T47D (cell line): Measurements from ENCODE around the gene DGKH.

Experiments
- DNase-seq, 2 experiments: peaks; one replicate each; pipeline versions ENCODE4 v3.0.0 to v3.0.0-alpha.2; 2011 to 2012; ENCODE audit warnings: low read depth in 1 of 2, low spot score in 1 of 2
- JUND ChIP-seq: IDR thresholded peaks from 2 replicates; pipeline ENCODE4 v1.6.1; 2012; ENCODE audit warnings: low read depth
- in situ Hi-C: cut with HindIII; loops from 2 replicates; pipeline ENCODE4 v1.10.0; 2016; ENCODE audit warnings: low sequenced_read_pairs, low pct_unique_long_range_greater_than_20kb

Gene DGKH

DNA sequence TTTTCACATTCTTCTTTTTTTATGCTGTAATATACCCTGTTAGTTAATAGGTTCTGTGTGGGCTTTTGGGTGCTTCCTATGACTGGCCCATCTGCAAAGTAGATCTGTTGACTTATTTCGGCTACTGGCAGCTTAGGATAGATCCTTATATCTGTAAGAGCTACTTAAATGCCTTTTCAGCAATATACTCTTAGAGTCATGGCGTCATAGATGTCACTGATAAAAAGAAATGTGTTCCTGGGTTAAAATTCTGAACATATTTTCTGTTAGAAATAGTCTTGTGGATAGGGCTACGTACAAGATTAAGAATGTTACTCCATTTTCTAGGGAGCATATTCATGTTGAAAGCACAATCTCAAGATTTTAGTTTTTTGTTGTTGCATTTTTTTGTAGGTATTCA, 228.2 kb downstream of the DGKH start:
- in situ Hi-C loops, result no loop called here
- no peak for DNase-seq
- TF ChIP-seq JUND, result no peak

DNA sequence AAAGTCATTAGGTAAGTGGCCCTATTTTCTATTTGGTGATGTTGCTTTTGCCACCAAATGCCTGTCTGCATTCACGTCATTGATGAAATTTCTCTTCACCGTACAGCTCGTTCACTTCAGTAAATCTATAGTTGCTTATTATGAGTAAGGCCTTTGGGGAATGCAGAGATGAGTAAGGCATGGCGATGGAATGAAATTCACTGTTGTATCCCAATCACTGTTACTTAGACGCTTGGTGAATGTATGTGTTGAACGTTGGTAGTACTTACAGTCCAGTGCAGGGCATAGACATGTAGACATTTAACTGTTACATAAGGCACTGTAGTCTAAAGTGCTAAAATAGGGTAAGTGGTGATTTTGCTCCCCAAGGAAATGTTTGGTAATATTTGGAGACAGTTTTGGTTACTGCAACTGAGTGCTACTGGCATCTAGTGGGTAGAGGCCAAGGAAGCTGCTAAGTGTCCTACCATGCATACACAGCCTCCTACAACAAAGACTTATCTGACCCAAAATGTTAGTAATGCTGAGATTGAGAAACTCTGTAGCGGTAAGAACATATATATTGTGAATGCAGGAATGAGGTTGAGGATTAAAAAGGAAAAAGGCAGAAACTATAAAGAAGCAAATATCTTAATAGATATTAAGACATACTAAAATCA, 229.3 kb downstream of the DGKH start:
- no peak for TF ChIP-seq JUND
- no peak for DNase-seq
- in situ Hi-C loops, result no loop called here

DNA sequence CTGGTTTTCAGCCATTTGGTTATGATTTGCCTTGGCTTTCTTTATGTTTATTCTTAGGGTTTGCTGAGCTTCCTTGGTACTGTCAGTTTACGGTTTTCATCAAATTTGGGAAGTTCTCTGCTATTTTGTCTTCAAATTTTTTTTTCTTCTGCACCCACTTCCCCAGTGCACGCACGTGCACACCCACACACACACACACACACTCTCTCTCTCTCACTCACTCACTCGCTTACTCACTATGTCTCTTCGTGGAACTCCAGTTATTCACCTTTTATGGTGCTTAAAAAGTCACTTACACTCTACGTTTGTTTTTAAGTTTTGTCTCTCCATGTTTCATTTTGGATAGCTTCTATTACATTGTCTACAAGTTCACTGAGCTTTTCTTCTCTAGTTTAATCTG, 230.6 kb downstream of the DGKH start:
- TF ChIP-seq JUND, result no peak
- in situ Hi-C loops, result no loop called here
- DNase-seq, result no peak

DNA sequence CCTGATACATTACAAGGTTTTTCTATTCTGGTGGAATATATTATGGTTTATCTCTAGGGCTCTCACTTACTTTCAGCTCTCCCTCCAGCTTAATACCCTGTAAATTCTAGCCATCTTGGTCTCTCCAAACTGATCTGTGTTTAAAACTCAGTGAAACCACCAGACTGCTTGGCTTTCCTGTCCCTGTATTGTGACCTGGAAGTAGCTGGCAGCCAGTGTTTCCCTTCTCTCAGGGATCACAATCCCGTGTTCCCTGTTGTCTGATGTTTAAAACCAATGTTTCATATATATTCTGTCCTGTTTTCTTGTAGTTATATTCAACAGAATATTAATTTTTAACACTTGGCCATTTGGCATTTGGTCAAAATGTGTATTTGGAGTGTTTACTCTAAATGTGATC, 231.5 kb downstream of the DGKH start:
- no peak for TF ChIP-seq JUND
- in situ Hi-C loops, result no loop called here
- no peak for DNase-seq

DNA sequence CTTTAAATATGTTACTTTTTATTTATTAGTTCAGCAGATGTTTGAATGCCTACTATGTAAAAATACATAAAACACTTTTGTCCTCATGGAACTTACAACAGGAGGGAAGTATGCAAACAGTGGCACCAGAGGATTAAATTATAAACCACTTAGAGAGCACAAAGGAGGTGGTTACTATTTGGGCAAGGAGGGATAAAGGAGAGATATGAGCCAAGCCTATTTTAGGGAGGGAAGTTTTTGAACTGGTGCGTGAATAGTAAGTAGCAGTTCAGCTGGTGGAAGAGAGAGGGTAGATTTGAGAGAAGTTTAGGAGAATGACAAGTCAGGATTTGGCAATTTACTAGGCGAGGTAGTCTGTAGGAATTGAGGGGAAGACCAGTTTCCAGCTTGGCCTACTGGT, 232.1 kb downstream of the DGKH start:
- no peak for TF ChIP-seq JUND
- in situ Hi-C loops, result no loop called here
- no peak for DNase-seq

DNA sequence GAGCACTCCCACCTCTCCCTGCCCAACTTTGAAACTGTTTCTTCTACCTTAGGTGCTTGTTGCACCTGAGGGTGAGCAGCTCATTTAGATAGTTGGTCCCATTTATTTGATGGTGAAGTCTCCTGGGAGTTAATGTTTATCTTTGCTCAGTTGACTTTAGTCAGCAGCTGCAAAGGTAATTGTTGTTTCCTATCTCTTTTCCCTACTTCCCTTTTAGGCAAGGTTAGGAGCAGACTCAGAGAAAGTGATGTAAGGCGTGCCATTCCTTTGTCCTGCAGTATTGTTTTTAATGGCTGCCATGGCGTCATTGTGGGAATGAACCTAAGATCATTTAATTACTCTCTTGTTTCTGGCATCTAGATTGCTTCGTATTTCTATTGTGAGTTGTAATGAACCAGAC, 235.1 kb downstream of the DGKH start:
- in situ Hi-C loops, result no loop called here
- DNase-seq, result no peak
- no peak for TF ChIP-seq JUND

DNA sequence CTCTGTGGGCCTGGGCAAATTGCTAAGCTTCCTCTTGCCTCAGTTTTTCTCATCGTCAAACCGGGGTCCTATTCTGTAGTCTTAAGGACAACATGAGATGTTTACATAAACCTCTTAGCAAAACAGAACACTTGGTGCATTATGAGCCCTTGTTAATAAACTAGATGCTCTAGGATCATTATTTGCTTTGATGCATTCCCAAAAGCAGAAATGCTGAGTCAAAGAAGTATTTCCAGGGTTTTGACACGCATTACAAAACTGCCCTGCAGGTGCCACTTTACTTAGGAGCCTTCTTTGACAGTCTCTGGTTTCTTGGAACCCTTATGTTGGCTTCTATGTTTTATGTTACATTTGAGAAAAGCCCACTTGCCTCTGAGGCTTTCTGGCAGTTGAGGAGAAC, 235.6 kb downstream of the DGKH start:
- TF ChIP-seq JUND, result no peak
- in situ Hi-C loops, result no loop called here

More for the DNA sequence above, 235.6 kb downstream of the DGKH start:
- no peak for DNase-seq
